HG03060 (cell line): ENCODE results near the gene PRKCH.
A peak's percentile ranks its signal among the peaks of the same experiment; 100 is the strongest.
"Not testable (repeated sequence)": the region's sequence is repeated elsewhere in the genome, so short reads cannot be mapped to it uniquely, and the experiment has no call there.

Experiments
- ATAC-seq: cut with Tn5 transposase; IDR thresholded peaks from one replicate; pipeline ENCODE4 v1.9.1; 2021; ENCODE audit warnings: low read depth, moderate number of reproducible peaks; ENCODE audit not compliant: unreplicated experiment

The PRKCH gene

GRCh38 chr14:61444215-61444768, 122.9 kb downstream of the PRKCH start:
- peak; percentile 70 for ATAC-seq

- no peak for ATAC-seq
These were observed 130.1 kb downstream of the PRKCH start for GRCh38 chr14:61451491-61451890.

DNA sequence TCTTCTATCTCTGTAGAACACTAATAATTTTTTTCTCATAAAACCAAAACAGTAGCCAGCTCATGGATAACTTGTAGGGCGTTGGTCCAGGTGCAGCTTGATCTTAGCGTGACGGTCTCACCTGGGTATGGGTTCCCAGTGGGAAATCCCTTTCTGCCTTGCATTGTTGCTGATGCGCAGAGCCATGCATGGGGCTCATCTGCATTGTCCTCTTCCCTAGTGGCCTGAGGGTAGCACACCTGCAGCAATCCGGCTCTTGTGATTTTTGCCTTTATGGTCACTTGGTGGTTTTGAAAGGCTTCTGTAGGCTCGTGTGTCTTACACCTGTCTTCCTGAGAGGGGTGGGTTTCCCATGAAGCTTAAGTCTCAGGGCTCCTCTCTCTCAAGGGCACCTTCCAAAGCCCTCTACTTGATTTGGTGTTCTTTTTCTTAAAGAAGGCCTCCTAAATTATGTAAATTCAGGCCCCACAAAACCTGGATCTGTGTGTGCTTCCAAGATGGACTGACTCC, 130.6 kb downstream of the PRKCH start:
- ATAC-seq, result no peak

DNA sequence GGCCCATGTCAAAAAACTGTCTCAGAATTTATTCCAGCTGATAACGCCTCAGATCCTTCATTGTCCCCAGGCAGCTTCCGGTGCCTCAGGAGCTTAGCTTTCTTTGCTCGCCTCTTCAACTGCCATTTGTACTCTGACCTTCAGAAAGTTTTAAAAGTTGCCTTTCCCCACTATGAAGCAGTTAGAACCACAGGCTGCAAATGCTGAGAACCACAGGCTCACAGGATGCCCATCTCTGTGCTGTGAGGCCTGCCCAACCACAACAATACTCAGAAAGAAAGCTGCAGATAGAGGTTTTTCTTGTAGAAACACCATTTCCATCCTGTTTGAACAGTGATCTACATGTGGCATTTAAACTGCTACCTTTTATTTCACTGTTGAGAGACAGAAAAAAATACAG, 131.1 kb downstream of the PRKCH start:
- ATAC-seq, result no peak

DNA sequence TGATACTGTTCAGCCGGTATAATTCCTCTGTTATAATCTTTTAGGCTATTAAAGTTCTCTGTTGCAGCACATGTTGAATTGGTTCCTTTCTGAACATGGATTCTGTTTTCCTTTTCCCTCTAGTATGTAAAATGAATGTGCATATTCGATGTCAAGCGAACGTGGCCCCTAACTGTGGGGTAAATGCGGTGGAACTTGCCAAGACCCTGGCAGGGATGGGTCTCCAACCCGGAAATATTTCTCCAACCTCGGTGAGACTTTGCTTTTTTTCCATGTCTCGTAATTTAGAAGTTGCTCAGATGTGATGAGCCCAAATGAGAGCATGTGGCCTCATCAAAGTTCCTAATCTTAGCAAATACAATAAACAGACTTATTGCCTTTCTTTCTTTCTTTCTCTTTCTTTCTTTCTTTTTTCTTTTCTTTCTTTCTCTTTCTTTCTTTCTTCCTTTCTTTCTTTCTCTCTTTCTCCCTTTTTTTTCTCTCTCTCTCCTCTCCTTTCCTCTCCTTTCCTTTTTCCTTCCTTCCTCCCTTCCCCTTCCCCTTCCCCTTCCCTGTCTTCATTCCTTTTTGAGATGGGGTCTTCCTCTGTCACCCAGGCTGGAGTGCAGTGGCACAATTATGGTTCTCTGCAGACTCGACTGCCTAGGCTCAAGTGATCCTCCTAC, 131.9 kb downstream of the PRKCH start:
- no peak for ATAC-seq

GRCh38 chr14:61454545-61454944, 133.2 kb downstream of the PRKCH start:
- ATAC-seq, result no peak

DNA sequence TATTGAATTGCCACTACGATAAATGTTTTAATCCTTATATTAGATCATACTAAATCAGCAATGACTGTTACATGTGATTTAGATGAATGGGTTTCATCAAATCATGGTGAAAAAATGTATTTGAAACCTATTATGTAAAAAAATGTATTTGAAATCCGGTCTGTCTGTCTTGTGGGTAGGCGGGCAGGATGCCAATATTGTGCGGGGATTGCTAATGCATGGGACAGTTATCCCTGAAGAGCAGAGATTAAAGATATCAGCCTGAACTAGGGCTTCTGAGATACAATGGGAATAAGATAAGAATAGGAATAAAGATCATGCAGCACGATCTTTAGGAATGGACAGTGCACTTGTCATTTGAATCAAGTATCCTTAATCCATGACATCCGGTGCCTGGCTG, 134.0 kb downstream of the PRKCH start:
- no peak for ATAC-seq

- ATAC-seq, result no peak
These were observed 135.3 kb downstream of the PRKCH start for GRCh38 chr14:61456720-61457119.

DNA sequence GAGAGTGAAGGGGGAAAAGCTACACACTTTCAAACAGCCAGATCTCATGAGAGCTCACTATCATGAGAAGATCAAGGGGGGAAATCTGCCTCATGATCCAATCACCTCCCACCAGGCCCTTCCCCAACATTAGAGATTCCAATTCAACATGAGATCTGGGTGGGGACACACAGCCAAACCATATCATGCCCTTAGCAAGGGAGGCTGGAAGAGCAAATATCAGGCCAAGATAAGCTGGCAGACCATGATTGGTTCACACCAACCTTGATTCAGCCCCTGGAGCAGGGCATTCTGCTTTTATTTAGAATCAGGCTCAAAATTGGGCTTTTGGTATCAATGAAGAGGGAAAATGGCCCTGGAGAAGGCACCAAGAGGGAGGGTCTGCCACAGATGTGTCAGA, 137.4 kb downstream of the PRKCH start:
- no peak for ATAC-seq

DNA sequence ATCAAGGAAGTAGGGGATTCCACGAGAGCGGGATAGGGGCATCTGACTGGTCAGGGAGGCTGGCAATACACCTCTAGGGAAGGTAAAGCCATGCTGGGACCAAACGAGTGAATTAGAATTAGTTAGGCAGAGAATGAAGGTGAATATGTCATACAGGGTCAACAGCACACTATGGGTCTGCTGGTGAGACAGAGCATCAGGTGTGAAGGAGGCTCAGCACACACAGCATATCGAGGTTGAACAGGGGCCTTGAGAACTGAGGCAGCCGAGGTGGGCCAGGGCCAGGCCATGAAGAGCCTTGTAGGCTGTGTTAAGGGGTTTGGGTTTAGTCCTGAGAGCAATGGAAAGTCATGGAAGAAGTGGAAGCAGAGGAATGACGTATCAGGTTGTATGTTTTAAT, 137.8 kb downstream of the PRKCH start:
- no peak for ATAC-seq

DNA sequence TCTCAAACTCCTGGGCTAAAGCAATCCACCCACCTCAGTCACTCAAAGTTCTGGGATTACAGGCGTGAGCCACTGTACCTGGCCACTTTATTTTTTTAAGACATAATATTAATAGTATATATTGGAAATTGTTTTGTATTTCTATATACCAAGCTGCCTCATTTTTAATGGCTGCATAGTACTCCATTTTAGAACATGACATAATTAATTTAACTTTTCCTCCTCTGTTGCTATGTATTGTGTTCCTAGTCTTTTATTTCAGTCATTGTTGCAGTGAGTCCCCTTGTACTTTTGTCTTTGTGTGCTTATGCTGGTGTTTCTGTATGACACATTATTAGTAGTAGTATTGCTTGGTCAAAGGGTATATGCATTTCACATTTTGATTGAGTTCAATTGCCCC, 138.7 kb downstream of the PRKCH start:
- ATAC-seq, result no peak

DNA sequence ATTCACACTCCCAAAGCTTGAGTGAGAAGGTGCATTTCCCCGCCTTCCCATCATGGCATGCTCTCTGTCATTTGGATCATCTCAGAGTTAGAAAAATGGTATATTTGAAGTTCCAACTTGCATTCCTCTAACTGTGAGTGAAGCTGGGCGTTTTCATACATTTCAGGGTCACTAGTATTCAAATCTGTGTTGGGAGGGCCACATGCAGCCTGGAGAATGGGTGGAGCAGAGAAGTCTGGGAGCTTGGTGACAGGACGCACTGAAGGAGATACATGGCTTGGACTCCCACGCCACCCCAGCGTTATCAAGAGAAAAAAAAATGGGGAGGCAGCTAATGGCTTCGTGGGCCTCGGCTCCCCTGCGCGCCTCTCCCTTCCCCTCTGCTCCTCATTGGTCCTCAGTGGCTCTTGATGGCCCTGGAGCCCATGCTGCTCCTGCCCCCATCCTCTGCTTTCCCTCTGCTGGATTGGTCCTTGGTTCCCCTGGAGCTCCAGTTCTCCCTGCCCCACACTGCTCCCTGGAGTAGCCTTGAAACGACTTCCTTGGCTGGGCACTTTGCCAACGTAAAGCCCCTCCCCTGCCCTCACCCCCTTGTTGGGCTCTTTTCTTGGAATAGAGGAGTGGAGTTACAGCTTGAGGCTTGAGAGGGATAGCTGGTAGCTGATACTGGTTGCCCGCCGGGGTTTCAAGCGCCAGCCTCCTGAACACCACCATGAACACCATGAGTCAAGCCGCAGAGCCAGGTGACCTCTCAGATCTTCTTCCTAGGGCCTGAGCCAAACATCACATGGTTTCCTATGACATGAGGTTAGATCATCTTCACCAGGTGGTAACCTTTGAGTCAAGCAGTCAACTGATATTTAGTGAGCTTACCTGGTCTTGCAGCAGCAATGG, 139.6 kb downstream of the PRKCH start:
- no peak for ATAC-seq

GRCh38 chr14:61461808-61462275, 140.5 kb downstream of the PRKCH start:
- ATAC-seq, result no peak

DNA sequence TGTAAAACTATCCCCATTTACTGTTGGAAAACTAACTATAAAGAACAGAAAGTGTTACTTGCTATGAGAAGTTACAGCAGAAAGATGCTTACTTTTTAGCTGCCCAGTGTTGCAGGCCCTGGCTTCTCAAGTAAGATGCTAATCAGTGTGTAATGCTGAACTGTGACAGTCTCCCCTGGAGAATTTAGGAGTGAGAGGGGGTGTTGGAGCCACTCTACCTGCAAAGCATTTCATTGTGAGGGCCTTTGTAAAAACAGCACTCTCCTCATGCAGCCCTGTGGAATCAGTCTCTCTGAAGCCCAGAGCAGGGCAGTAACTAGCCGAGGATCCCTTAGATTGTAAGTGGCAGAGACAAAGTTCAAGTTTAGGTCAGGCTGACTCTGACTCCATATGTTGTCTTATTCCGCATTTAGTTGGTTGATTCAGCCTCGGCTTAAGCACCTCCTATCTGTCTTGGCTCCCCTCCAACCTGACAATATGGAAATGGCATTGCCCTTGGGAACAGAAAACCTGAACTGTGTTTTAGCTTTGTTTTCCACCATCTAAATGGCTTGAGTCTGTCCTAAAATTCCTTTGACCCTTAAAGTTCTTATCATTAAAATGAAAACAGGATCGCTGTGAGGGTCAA, 141.3 kb downstream of the PRKCH start:
- ATAC-seq, result no peak

- ATAC-seq, result no peak
These were observed 142.4 kb downstream of the PRKCH start for GRCh38 chr14:61463664-61464285.

GRCh38 chr14:61464539-61465320, 143.4 kb downstream of the PRKCH start:
- ATAC-seq, result not testable (repeated sequence)

DNA sequence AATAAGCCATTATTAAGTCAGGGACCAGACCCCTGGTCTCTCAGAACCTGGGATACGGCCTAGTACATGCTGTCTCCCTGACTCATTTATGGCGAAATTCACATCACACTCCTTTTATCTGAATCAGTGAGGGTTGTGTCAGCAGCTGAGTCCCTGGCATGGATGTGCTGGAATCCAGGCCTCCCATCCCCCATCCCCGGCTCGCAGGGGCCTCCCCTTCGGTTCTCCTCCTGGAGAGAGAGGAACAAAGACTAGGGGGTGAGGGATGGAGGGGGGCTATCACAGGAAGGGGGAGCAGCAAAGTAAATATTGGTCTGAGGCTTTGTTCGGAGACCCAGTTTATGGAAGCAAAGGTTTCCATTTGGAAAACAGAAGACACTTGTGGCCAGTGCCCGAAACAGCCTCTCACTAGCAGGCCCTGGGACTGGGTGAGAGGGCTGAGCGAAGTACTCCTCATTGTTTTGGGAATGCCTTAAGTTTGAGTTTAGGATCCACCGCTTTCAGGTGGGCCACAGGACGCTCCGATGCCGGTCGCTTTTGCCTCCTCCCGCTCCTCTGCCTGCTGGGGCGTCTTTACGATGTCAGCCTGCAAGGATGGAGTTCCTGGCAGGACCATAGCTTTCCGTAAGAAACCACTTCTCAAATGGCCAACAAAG, 145.0 kb downstream of the PRKCH start:
- ATAC-seq, result no peak

- no peak for ATAC-seq
These were observed 145.5 kb downstream of the PRKCH start for GRCh38 chr14:61466905-61467280.

- no peak for ATAC-seq
These were observed 145.9 kb downstream of the PRKCH start for GRCh38 chr14:61467296-61467695.
